ENCODE measurements around the gene PAX3.

The PAX3 gene

DNA sequence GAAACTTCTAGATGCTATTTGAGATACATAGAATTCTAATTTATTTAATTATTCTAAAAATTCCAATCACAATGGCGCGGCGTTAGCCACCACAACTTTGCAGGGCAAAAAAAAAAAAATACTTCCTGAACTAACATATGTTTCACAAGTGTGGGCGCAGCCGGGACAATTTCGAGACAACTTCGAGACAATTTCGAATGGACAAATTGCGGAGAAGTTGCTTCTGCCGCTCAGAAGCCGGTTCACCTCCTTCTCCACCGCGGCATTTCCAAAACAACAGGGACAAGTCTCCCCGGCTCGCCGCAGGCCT, 842 bp downstream of the PAX3 start:
- peaks cover 4% of the 10 kb centered on the region for H3K27me3 ChIP-seq (replicated peaks; ENCODE audit: control insufficient read depth, insufficient read depth, low read length)
- H3K4me3 ChIP-seq (replicated peaks; ENCODE audit: low read depth, low read length), result no peak overlapping the region
- no peak for DNase-seq (ENCODE audit: extremely low read depth, insufficient read length)
- TF ChIP-seq, protein P1, sequence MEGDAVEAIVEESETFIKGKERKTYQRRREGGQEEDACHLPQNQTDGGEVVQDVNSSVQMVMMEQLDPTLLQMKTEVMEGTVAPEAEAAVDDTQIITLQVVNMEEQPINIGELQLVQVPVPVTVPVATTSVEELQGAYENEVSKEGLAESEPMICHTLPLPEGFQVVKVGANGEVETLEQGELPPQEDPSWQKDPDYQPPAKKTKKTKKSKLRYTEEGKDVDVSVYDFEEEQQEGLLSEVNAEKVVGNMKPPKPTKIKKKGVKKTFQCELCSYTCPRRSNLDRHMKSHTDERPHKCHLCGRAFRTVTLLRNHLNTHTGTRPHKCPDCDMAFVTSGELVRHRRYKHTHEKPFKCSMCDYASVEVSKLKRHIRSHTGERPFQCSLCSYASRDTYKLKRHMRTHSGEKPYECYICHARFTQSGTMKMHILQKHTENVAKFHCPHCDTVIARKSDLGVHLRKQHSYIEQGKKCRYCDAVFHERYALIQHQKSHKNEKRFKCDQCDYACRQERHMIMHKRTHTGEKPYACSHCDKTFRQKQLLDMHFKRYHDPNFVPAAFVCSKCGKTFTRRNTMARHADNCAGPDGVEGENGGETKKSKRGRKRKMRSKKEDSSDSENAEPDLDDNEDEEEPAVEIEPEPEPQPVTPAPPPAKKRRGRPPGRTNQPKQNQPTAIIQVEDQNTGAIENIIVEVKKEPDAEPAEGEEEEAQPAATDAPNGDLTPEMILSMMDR (IDR thresholded peaks at IDR 0.05; ENCODE audit: insufficient read depth, low read length, poor library complexity, severe bottlenecking), result no peak
- no peaks in the 10 kb centered on the region for H3K36me3 ChIP-seq (ENCODE audit: control insufficient read depth, insufficient read depth, low read length)

DNA sequence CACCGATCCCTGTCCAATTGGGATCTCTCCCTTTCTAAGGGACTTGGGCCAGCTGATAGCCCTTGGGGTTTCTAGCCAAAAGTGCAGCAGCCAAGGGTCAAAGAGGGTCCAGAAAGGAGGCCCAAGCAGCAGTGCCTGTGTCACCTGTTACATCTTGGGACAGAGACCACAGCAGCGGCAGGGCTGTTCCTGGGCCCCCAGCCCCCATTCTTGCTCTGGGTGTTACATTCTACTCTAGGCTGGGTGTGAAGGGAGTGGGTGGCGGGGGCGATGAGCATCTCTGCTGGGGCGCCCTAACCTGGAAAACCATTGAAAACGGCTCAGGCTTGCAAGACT, 1.2 kb downstream of the PAX3 start:
- no peak overlapping the region for H3K4me3 ChIP-seq (replicated peaks; ENCODE audit: low read depth, low read length)
- H3K27me3 ChIP-seq (replicated peaks; ENCODE audit: control insufficient read depth, insufficient read depth, low read length), result peaks cover 4% of the 10 kb centered on the region
- TF ChIP-seq, protein P1 (IDR thresholded peaks at IDR 0.05; ENCODE audit: insufficient read depth, low read length, poor library complexity, severe bottlenecking), result no peak
- H3K36me3 ChIP-seq (ENCODE audit: control insufficient read depth, insufficient read depth, low read length), result no peaks in the 10 kb centered on the region
- no peak for DNase-seq (ENCODE audit: extremely low read depth, insufficient read length)

DNA sequence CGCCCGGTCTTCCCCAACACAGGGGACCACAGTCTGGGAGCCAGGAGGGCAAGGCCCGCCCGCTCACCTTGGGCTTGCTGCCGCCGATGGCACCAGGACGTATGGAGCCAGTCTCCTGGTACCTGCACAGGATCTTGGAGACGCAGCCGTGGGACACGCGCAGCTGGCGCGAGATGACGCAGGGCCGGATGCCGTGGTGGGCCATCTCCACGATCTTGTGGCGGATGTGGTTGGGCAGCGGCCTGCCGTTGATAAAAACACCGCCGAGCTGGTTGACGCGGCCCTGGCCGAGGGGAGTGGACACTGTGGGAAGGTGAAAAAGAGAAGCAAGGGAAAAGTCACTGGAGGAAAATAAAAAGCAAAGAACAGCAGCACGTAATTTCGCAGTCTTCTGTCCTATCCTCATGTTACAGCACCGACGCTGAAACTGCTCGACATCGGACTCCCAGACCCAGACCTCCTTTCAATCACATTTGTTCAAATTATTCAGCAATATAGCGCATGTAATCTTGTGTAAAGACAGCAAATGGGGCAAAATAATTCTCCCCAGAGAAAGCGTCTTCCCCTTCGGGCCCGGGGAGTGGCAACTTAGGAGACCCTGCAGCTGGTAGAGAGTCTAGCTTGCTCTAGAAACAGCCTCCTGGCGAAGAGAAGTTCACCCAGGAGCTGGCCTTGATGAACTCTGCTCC, 1.7 kb downstream of the PAX3 start:
- no peaks in the 10 kb centered on the region for H3K36me3 ChIP-seq (ENCODE audit: control insufficient read depth, insufficient read depth, low read length)
- no peak overlapping the region for H3K4me3 ChIP-seq (replicated peaks; ENCODE audit: low read depth, low read length)
- peaks cover 4% of the 10 kb centered on the region for H3K27me3 ChIP-seq (replicated peaks; ENCODE audit: control insufficient read depth, insufficient read depth, low read length)
- DNase-seq (ENCODE audit: extremely low read depth, insufficient read length), result no peak
- TF ChIP-seq, protein P1 (IDR thresholded peaks at IDR 0.05; ENCODE audit: insufficient read depth, low read length, poor library complexity, severe bottlenecking), result no peak

DNA sequence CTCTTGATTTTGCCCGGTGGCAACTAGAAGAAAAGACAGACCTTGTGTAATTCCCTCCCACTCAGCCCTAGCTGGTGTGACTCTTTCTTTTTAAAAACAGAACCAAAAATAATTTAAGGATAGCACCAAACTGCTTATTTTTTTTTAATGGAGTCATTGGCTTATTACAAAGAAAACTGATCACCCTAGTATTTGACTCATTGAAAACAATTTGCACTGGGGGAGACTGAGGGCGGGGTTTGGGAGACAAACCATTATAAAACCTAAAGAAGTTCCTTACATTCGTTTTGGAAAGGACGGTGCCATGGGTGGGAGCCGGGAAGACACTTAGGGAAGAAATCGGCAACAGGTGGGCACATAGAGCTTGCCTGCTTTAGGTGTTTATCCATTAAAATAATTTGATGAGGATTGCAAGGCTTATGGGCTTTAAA, 2.5 kb downstream of the PAX3 start:
- no peaks in the 10 kb centered on the region for H3K36me3 ChIP-seq (ENCODE audit: control insufficient read depth, insufficient read depth, low read length)
- H3K4me3 ChIP-seq (replicated peaks; ENCODE audit: low read depth, low read length), result no peak overlapping the region
- peaks cover 5% of the 10 kb centered on the region for H3K27me3 ChIP-seq (replicated peaks; ENCODE audit: control insufficient read depth, insufficient read depth, low read length)
- no peak for DNase-seq (ENCODE audit: extremely low read depth, insufficient read length)
- TF ChIP-seq, protein P1 (IDR thresholded peaks at IDR 0.05; ENCODE audit: insufficient read depth, low read length, poor library complexity, severe bottlenecking), result no peak

DNA sequence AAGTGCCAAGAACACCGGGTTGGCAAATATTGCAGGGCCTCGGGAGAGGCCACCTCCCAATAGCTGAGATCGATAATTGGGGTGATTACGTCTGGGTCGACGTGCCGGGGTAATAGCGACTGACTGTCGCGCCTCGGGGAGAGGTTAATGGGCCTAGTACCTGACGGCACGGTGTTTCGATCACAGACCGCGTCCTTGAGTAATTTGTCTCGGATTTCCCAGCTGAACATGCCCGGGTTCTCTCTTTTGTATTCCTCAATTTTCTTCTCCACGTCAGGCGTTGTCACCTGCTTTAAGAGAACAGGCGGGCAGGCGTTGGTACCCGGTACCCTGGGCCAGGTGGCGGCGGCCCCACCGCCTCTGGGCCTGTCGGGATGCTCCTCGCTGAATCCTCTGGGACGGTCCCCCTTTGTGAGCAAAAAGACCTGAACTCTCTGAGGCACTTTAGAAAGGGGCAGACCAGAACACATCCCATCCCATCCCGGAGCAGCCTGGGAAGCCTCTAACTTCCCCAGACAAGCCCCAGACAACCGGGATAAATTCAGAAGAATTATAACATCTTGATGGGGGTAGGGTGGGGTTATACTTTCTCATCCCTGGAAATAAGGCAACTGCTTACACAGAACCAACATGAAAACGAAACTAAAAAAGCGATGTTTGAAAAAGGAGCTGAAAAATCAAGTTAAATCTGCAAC, 3.3 kb downstream of the PAX3 start:
- no peak for DNase-seq (ENCODE audit: extremely low read depth, insufficient read length)
- TF ChIP-seq, protein P1 (IDR thresholded peaks at IDR 0.05; ENCODE audit: insufficient read depth, low read length, poor library complexity, severe bottlenecking), result no peak
- Histone ChIP-seq H3K27me3 (replicated peaks; ENCODE audit: control insufficient read depth, insufficient read depth, low read length) (peaks cover 5% of the 10 kb centered on the region), H3K4me3 (replicated peaks; ENCODE audit: low read depth, low read length) (peak overlapping the region; percentile 27), H3K36me3 (ENCODE audit: control insufficient read depth, insufficient read depth, low read length) (no peaks in the 10 kb centered on the region)

Data from GM06990 (cell line).